SK-N-MC (cell line): ENCODE measurements around the gene CDC23.
"Not testable (repeated sequence)": the region's sequence is repeated elsewhere in the genome, so short reads cannot be mapped to it uniquely, and the experiment has no call there.

Experiments
- DNase-seq: peaks from one replicate; pipeline ENCODE4 v3.0.0-alpha.2; 2011; ENCODE audit warnings: low read depth, low spot score
- H3K27ac ChIP-seq: fragments of 200-600 bp; sonication (generic); 2 replicates; pipeline ENCODE4 v1.5.1; 2016; ENCODE audit warnings: mixed run types
- H3K36me3 ChIP-seq: fragments of 200-600 bp; sonication (generic); 2 replicates; pipeline ENCODE4 v1.6.1; 2017; ENCODE audit warnings: antibody characterized with exemption, low read length, mixed read lengths; ENCODE audit not compliant: insufficient read depth
- H3K4me3 ChIP-seq: fragments of 200-600 bp; sonication (generic); 2 replicates; pipeline ENCODE4 v1.5.1; 2016
- H3K9ac ChIP-seq: fragments of 200-600 bp; sonication (generic); 2 replicates; pipeline ENCODE4 v1.8.0; 2017; ENCODE audit warnings: mixed run types, mixed read lengths; ENCODE audit not compliant: insufficient read length
- H3K9me3 ChIP-seq: fragments of 200-600 bp; sonication (generic); 2 replicates; pipeline ENCODE4 v1.6.1; 2017; ENCODE audit warnings: low read depth, mild to moderate bottlenecking, antibody characterized with exemption, low read length, moderate library complexity, mixed read lengths
- EZH2 ChIP-seq: fragments of 200-600 bp; sonication (generic); IDR thresholded peaks from one replicate; pipeline ENCODE4 v1.6.1; 2017; ENCODE audit warnings: antibody characterized with exemption
- FOXP2 ChIP-seq: optimal IDR thresholded peaks from 2 replicates; pipeline ENCODE3; 2011; ENCODE audit warnings: mild to moderate bottlenecking, moderate library complexity; ENCODE audit not compliant: insufficient read depth; ENCODE audit errors: extremely low read length, control extremely low read depth
- POLR2AphosphoS5 ChIP-seq: IDR thresholded peaks from 2 replicates; pipeline ENCODE4 v1.6.1; 2012; ENCODE audit warnings: mild to moderate bottlenecking, low read depth, low read length, borderline replicate concordance

The CDC23 gene

GRCh38 chr5:138213161-138214029, at the start of gene CDC23:
Gene CDC23, minus strand, starts transcription at chr5:138213323. Its CDS starts 11 bp downstream, at chr5:138213312.
- H3K9ac ChIP-seq = peak within 1 kb of the TSS; percentile 98
- peak within 1 kb of the TSS; percentile 66; the same call in 1 of the 2 replicates for H3K27ac ChIP-seq
- peak within 1 kb of the TSS; percentile 98 for H3K4me3 ChIP-seq
- DNase-seq = peak; percentile 97
- H3K9me3 ChIP-seq = no peaks in the 10 kb centered on the region
- TF ChIP-seq EZH2 = no peak
- peak; percentile 78 for TF ChIP-seq POLR2AphosphoS5
- peaks cover 13% of the 10 kb centered on the region for H3K36me3 ChIP-seq

GRCh38 chr5:138258704-138259292, 45.7 kb upstream of the CDC23 start:
- Histone ChIP-seq H3K4me3 (no peak overlapping the region), H3K9me3 (no peaks in the 10 kb centered on the region), H3K36me3 (no peaks in the 10 kb centered on the region), H3K9ac (no peak overlapping the region), H3K27ac (no peak overlapping the region)
- TF ChIP-seq POLR2AphosphoS5 (no peak), EZH2 (no peak), FOXP2 (no peak)
- DNase-seq = no peak

GRCh38 chr5:138257583-138257982, 44.5 kb upstream of the CDC23 start:
- no peak for TF ChIP-seq POLR2AphosphoS5
- no peak for TF ChIP-seq FOXP2
- no peak for TF ChIP-seq EZH2
- no peaks in the 10 kb centered on the region for H3K36me3 ChIP-seq
- H3K9me3 ChIP-seq = no peaks in the 10 kb centered on the region
- no peak overlapping the region for H3K4me3 ChIP-seq
- H3K9ac ChIP-seq = no peak overlapping the region
- H3K27ac ChIP-seq = no peak overlapping the region
- DNase-seq = no peak

DNA sequence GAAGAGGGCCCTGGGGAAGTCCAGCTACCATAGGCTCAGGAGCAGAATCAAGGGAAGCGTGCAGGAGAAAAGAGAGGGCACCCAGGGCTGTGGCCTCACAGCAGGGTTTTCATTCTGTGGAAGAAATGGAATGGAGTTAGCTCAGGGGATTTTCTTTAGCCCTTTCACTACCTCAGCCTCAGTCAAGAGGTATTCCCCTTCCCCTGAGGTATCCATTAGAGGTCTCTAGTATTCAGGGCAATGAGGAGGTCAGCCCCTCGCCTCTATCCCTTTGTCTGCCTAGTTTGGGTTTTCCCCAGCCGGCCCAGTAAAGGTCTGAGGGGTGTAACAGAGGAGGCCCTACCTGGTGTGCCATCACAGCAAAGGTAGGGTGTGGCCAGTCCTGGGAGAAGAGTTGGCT, 39.8 kb upstream of the CDC23 start:
- TF ChIP-seq EZH2 (no peak), POLR2AphosphoS5 (no peak), FOXP2 (no peak)
- Histone ChIP-seq H3K9ac (no peak overlapping the region), H3K36me3 (no peaks in the 10 kb centered on the region), H3K4me3 (no peak overlapping the region), H3K9me3 (no peaks in the 10 kb centered on the region), H3K27ac (no peak overlapping the region)
- DNase-seq = no peak

GRCh38 chr5:138247800-138248199, 34.7 kb upstream of the CDC23 start:
- not testable (repeated sequence) for H3K4me3 ChIP-seq, H3K36me3 ChIP-seq, H3K9ac ChIP-seq, H3K27ac ChIP-seq, DNase-seq, H3K9me3 ChIP-seq

DNA sequence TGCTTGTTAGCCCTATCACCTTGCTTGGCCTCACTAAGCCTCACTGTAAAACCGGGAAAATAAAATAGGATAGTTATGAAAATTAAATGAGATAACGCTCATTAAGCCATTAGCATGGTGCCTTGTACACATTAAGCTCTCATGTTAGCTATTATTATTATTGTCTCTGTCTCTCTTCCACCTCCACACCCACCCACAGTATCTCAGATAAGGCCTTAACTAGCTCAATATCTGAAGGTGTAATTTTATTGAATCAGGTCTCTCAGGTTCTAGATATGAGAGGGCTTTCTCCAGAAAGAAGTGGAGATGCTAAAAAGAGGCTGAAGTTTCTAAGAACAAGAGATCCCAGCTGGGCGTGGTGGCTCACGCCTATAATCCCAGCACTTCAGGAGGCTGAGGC, 33.7 kb upstream of the CDC23 start:
- H3K4me3 ChIP-seq = no peak overlapping the region
- no peak for DNase-seq
- TF ChIP-seq EZH2 (no peak), POLR2AphosphoS5 (no peak)

GRCh38 chr5:138246334-138246733, 33.2 kb upstream of the CDC23 start:
- no peaks in the 10 kb centered on the region for H3K9me3 ChIP-seq

More for the DNA sequence above, 33.7 kb upstream of the CDC23 start:
- H3K9me3 ChIP-seq = no peaks in the 10 kb centered on the region
- H3K9ac ChIP-seq = no peak overlapping the region
- H3K36me3 ChIP-seq = no peaks in the 10 kb centered on the region
- no peak overlapping the region for H3K27ac ChIP-seq

DNA sequence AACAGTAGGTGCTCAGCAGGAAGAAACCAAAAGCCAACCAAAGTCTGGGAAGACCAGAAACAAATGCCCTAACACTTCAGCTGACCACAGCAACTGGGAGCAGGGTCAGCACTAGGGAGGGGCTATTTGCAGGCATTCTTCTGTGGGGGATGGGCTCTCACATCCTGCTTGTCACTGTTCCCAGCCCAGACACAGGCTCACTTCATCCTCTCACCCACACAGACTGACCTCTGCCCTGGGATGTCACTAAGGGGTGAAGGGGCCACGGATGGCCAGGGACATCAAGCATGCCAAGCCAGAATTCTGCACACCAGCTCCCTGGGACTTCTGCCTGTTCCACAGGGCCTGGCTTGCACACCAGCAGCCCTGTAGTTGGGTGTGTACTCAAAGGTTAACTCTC, 32.6 kb upstream of the CDC23 start:
- Histone ChIP-seq H3K36me3 (no peaks in the 10 kb centered on the region), H3K27ac (no peak overlapping the region), H3K9me3 (no peaks in the 10 kb centered on the region), H3K4me3 (no peak overlapping the region), H3K9ac (no peak overlapping the region)
- DNase-seq = no peak
- no peak for TF ChIP-seq EZH2
- TF ChIP-seq POLR2AphosphoS5 = no peak
- TF ChIP-seq FOXP2 = no peak

More at GRCh38 chr5:138246334-138246733, 33.2 kb upstream of the CDC23 start:
- no peak overlapping the region for H3K9ac ChIP-seq
- TF ChIP-seq FOXP2 (no peak), EZH2 (no peak), POLR2AphosphoS5 (no peak)
- no peaks in the 10 kb centered on the region for H3K36me3 ChIP-seq
- no peak overlapping the region for H3K4me3 ChIP-seq
- H3K27ac ChIP-seq = no peak overlapping the region
- DNase-seq = no peak
